Ovary (tissue), 3 donors: ENCODE measurements around the gene PTPRN2.

Experiments
- POLR2A ChIP-seq: fragments of 450-650 bp; IDR thresholded peaks from one replicate; pipeline ENCODE4 v1.6.1; 2017; ENCODE audit warnings: antibody characterized with exemption, mild to moderate bottlenecking, moderate library complexity
- TF ChIP-seq, protein P1 (sequence below), 3 donors: fragments of 450-650 bp in 2 of 3; fragments of 200-600 bp in 1 of 3; IDR thresholded peaks; one replicate each; pipeline versions ENCODE4 v1.5.1 to v1.8.0; 2016 to 2022; ENCODE audit warnings: antibody characterized with exemption in 3 of 3, mild to moderate bottlenecking in 1 of 3
- donor health status: DM: no; HTN: no; CAD: no.

DNA sequence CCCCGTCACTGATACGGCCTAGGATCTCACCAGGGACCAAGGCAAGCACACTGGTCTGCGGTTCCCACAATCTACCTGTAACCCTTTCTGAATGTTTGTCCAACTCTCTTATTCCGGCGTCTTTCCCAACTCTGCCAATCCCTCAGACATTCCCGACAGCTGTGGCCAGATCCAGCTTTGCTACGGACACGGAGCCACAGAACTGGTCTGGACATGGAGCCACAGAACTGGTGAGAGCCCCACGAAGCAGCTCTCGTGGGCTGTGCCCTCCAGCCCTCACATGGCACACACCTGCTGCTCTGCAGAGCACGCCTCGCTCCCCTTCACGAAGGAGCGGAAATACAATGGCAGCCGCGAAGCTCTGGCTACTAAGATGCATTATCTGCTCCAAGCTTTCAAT lies 874.0 kb downstream of the PTPRN2 start:
- TF ChIP-seq, protein P1, sequence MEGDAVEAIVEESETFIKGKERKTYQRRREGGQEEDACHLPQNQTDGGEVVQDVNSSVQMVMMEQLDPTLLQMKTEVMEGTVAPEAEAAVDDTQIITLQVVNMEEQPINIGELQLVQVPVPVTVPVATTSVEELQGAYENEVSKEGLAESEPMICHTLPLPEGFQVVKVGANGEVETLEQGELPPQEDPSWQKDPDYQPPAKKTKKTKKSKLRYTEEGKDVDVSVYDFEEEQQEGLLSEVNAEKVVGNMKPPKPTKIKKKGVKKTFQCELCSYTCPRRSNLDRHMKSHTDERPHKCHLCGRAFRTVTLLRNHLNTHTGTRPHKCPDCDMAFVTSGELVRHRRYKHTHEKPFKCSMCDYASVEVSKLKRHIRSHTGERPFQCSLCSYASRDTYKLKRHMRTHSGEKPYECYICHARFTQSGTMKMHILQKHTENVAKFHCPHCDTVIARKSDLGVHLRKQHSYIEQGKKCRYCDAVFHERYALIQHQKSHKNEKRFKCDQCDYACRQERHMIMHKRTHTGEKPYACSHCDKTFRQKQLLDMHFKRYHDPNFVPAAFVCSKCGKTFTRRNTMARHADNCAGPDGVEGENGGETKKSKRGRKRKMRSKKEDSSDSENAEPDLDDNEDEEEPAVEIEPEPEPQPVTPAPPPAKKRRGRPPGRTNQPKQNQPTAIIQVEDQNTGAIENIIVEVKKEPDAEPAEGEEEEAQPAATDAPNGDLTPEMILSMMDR (IDR thresholded peaks at IDR 0.05): no peak
- no peak for TF ChIP-seq POLR2A
